NCI-H2107 (cell line): ENCODE results near the gene ORC5.

ENCODE experiments used
- DNase-seq: peaks from one replicate; lab custom pipeline; 2025; lab: John Stamatoyannopoulos, UW

The ORC5 gene

GRCh38 chr7:104124893-104125477 lies 82.8 kb downstream of the ORC5 start:
- DNase-seq, result no peak

GRCh38 chr7:104124469-104124868 lies 83.3 kb downstream of the ORC5 start:
- no peak for DNase-seq

DNA sequence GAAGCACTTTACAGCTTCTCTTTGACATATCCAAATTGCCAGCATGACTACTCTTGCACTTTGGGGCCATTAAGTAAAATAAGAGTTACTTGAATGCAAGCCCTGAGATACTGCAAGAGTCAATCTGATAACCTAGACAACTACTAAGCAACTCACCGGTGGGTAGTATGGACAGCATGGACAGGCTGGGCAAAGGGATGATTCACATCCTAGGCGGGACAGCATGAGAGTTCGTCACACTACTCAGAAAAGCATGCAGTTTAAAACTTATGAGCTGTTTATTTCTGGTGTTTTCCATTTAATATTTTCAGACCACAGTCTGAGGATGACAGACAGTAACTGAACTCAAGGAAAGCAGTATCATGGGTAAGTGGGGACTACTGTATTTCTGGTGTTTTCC lies 84.0 kb downstream of the ORC5 start:
- no peak for DNase-seq

GRCh38 chr7:104113788-104114187 lies 94.0 kb downstream of the ORC5 start:
- no peak for DNase-seq

GRCh38 chr7:104112623-104113022 lies 95.2 kb downstream of the ORC5 start:
- DNase-seq, result no peak

GRCh38 chr7:104111271-104111670 lies 96.5 kb downstream of the ORC5 start:
- DNase-seq, result no peak

GRCh38 chr7:104106108-104106905 lies 101.5 kb downstream of the ORC5 start:
- DNase-seq, result no peak

- DNase-seq, result no peak
These were observed 108.9 kb downstream of the ORC5 start for GRCh38 chr7:104098890-104099289.

GRCh38 chr7:104096683-104097082 lies 111.1 kb downstream of the ORC5 start:
- DNase-seq, result no peak

GRCh38 chr7:104093127-104093526 lies 114.7 kb downstream of the ORC5 start:
- no peak for DNase-seq

- DNase-seq, result no peak
These were observed 116.6 kb downstream of the ORC5 start for GRCh38 chr7:104091242-104091641.

DNA sequence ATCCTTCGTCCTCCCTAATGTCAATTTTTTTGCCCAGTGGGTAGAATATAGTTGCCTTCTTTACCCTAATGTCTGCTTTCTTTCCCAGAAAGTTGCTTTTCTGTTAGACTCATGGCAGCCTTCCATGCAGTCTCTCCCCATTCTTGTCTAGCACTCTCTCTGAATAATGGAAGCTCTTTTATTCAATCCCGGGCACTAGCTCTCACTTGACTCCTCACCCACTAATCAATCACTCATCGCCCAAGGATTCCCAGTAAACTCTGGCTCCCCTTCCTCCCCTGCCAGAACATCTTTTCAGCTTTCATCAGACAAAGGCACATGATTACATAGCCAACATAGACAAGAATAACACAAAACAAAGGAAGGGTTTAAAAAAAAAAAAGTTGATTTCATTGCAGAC lies 118.2 kb downstream of the ORC5 start:
- DNase-seq, result no peak

- no peak for DNase-seq
These were observed 118.8 kb downstream of the ORC5 start for GRCh38 chr7:104089061-104089460.
